ENCODE measurements around the gene OCIAD1.
"Not testable (repeated sequence)": the region's sequence is repeated elsewhere in the genome, so short reads cannot be mapped to it uniquely, and the experiment has no call there.

The OCIAD1 gene, protein sequence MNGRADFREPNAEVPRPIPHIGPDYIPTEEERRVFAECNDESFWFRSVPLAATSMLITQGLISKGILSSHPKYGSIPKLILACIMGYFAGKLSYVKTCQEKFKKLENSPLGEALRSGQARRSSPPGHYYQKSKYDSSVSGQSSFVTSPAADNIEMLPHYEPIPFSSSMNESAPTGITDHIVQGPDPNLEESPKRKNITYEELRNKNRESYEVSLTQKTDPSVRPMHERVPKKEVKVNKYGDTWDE

DNA sequence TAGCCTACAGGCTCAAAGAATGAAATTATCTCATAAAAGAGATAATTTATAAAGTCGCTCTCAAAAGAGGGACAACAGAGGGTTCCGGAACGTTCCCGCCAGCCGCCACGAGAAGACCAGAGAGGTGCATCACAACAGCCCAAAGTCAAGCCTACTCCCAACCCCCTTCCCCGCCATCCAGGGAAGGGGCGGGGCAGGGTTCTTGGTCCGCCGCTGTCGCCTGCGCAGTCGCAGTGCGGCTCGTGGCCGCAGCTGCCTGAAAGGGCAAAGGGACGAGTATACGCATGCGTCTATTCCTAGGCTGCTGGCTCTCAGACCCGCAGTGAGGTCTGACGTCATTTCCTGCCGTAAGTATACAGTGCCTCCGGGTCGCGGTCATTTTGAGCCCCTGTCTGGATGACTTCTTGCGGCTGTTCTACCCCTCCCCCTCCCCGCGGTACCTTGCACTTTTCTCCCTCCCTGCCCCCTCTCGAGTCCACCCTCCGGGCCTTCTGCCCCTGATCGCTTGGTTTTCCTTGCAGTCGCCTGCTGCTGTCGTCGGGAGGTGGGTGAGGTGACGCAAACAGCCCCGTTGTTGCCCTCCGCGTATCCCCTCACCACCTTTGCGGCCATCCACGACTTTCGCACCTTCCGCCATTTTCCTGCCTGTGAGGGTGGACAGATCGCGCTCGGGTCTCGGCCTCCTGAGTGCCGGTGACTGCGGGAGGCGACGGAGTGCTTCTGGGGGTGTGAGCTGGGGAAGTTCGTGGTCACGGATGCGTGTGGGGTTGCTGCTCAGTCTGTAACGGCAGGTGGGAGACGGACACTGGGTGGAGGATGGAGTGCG lies at the start of gene OCIAD1:
Gene OCIAD1, plus strand, starts transcription at position 383 of the 826 bp plus-strand sequence. CDS start 1,537 bp downstream, outside the sequence.
- DNase-seq (ENCODE audit: low read depth): peak; percentile 91

DNA sequence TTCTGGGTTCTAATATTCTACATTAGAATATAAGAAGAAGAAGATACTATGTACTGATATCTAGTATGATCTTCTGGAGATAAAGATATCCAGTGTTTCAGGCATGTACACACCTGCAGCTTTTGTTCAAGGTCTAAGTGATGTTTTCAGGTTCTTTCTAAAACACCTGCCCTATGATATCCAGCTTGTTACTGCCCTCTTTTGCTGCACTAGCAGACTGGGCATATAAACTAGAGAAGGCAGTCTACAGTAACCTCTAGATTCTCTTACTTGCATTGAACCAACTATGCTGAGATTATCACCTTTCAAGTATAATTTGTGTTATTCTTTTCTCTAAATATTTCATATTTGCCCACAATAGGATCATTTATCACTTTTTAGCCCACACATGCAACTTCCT lies 48.9 kb upstream of the OCIAD1 start:
- DNase-seq (ENCODE audit: low read depth): no peak

DNA sequence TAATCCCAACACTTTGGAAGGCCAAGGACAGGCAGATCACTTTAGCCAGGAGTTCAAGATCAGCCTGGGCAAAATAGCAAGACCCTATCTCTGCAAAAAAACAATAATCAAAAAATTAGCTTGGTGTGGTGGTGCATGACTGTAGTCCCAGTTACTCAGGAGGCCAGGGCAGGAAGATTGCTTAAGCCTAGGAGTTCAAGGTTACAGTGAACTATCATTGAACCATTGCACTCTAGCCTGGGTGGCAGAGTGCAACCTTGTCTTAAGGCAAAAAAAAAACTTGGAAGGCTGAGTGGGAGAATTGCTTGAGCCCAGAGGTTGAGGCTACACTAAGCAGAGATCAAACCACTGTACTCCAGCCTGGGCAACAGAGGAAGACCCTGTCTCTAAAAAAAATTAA lies 45.6 kb upstream of the OCIAD1 start:
- no peak for DNase-seq (ENCODE audit: low read depth)

DNA sequence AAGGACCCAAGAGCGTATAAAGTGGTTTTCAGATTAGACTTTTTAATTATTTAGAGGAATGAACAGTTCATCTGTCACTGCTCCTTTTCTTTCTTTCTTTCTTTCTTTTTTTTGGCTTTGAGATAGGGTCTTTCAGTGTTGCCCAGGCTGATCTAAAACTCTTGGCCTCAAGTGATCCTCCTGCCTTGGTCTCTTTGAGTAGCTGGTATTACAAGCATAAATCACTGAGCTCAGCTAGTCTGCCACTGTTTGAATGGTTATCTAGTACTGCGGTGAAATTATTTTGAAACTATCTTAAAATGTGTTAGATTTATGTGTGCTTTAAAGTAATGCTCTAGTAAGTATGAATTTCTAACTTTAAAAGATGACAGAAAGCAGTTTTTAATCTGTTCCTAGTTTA lies 44.3 kb upstream of the OCIAD1 start:
- no peak for DNase-seq (ENCODE audit: low read depth)

GRCh38 chr4:48787056-48787455 lies 43.8 kb upstream of the OCIAD1 start:
- no peak for DNase-seq (ENCODE audit: low read depth)

DNA sequence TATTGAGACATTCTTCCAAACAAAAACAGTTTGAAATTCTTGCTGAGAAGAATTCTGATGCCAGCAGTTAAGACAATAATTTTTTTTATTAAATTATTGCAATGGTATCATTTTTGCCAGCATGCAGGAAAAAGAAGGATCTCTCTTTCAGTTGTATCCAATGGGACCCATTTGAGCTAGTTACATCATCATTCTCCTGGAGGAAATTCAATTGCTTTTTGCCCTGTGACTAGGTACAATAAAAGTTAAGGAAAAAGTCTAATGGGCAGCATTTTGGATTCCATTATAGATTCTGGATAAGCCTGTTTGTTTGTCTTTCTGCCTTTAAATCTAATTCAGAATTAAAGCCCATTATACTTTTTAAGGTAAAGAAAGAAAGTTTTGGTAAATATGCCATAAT lies 40.3 kb upstream of the OCIAD1 start:
- DNase-seq (ENCODE audit: low read depth): no peak

- DNase-seq (ENCODE audit: low read depth): no peak
Observed at GRCh38 chr4:48791313-48791712, 39.6 kb upstream of the OCIAD1 start.

DNA sequence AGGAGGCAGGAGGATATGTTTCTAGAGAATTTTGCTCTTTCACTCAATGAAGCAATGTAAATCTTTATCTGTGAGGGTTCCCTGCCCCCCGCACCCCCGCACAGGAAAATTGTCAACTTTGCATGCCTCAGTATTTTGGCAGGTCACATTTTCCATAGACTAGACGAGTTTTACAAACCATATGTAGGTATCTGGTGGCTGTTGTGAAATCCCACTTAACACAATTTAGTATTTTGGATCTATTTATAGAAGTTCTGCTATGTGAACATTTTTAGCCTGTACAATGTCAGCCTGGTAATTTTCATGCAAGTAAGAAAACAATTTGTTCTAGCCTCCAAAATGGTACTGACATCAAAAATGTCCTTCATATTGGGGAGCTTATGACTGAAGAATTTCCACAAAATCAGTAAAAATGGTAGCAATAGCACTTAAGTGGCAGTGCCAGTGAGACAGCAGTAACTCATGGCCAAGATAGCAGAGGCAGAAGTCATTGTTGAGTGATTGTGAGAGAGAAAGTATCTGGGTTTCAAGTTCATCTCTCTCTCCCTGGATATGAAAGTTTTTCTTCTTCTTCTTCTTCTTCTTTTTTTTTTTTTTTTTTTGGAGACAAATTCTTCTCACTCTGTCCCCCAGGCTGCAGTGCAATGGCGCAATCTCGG lies 38.4 kb upstream of the OCIAD1 start:
- DNase-seq (ENCODE audit: low read depth): no peak

GRCh38 chr4:48795108-48795507 lies 35.8 kb upstream of the OCIAD1 start:
- no peak for DNase-seq (ENCODE audit: low read depth)

DNA sequence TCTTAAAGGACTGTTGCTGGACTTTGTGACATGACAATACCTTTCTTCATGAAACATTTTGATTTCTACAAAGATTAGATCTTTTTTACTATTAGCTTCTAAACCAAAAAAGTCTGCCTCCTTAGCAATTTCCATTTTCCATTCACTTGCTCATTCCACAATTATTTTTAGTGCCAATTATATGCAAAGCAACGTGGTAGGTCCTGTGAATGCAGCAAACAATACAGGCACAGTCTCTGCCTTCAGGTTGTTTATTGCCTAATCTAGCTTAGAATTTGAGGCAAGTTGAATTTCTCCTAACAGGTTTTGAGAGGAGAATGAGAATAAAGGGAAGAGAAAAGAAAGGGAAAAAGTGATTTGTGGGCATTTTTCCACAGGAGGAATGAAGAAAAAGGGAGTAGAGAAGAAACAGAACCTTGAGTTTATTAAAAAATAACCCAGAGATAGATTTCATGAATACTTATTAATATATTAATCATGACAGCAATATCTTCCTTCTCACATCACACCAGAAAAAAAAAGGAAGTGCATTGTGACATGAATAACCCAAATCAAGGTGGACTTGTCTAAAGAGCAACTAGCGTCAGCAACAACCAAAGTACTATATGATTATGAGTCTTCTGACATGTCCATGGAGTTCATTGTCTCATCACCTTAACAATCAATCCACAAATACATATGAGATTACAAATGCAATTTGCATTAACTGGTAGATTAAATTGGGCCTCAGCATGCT lies 34.5 kb upstream of the OCIAD1 start:
- no peak for DNase-seq (ENCODE audit: low read depth)

- no peak for DNase-seq (ENCODE audit: low read depth)
Observed at GRCh38 chr4:48796927-48797679, 33.8 kb upstream of the OCIAD1 start.

GRCh38 chr4:48798117-48798516 lies 32.8 kb upstream of the OCIAD1 start:
- no peak for DNase-seq (ENCODE audit: low read depth)

DNA sequence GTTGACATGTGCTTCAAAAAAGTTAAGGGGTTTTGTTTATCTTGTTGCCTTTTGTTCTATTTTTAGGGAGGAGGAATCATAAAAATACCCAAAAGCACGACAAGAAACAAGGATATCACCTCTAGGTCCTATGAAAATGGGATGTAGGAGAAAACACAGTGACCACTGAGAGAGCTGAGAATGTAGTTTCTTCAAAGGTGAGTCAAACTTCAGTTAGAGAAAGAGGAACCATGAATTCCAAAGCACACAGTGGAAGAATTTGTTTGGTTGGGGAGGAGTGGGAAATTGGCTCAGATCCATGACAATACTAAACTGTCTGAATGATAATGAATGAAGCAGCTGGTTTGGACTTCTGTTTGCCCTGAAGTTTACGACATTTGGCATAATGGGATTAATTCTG lies 31.7 kb upstream of the OCIAD1 start:
- DNase-seq (ENCODE audit: low read depth): no peak

- DNase-seq (ENCODE audit: low read depth): not testable (repeated sequence)
Observed at GRCh38 chr4:48800155-48800554, 30.7 kb upstream of the OCIAD1 start.

- DNase-seq (ENCODE audit: low read depth): no peak
Observed at GRCh38 chr4:48801016-48801715, 29.7 kb upstream of the OCIAD1 start.

DNA sequence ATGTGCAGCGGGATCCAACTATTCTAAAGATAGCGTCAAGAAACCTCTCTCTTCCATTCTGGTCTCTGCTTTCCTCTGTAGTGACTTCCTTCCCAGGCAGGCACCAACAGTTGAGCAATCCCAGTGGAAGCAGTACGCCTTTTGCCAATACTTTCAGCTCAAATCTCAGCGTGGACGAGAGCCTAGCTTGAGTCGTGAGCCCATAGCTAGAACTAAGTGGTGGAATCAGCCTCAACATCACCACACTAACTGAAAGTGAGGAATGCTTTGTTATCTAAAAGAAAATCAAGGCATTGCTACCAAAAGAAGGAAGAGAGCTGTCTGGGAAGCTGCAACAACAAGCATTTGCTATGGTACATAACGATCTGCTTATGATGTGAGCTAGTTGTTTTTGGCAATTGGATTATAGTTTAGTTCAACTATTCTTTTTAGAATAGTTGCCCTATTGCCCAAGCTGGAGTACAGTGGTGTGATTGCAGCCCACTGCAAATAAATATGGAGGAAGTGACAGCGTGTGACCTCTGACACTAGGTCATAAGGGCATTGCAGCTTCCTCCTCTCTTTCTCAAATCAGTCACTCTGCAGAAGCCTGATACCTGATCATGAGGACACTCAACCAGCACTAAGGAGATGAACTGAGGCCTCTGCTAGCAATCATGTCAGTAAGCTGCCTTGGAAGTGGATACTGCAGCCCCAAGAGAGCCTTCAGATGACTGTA lies 26.1 kb upstream of the OCIAD1 start:
- no peak for DNase-seq (ENCODE audit: low read depth)

- no peak for DNase-seq (ENCODE audit: low read depth)
Observed at GRCh38 chr4:48812866-48813265, 18.0 kb upstream of the OCIAD1 start.

- DNase-seq (ENCODE audit: low read depth): no peak
Observed at GRCh38 chr4:48813964-48814363, 16.9 kb upstream of the OCIAD1 start.

DNA sequence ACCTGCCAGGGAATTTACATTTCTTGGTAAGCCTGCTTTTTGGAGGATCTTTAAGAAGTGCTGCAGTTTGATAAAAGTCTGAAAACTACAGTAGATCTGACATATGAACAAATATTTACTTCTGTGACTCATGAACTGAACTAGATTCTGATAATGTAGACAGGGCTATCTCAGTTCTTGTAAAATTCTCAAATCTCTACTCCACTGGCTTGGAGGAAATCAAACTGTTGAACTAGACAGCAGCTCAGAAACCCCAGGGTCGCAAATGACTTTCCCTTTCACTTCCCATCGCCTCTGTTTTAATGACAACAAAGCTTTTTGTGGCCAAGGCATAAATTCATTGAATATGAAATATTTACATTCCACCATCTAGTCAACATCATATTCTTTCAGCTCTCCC lies 15.4 kb upstream of the OCIAD1 start:
- no peak for DNase-seq (ENCODE audit: low read depth)

DNA sequence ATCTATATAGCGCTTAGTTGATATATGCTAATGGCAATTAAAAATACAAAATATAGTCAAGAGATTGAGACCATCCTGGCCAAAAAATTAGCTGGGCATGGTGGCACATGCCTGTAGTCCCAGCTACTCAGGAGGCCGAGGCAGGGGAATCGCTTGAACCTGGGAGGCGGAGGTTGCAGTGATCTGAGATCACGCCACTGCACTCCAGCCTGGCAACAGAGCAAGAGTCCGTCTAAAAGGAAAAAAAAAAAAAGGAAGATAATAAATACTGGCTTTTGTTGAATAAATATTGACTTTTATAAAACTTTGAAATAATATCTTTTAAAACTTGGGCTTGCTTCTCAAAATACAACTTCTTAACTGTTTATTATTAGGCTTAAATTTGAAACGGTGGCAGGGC lies 14.6 kb upstream of the OCIAD1 start:
- DNase-seq (ENCODE audit: low read depth): not testable (repeated sequence)

Measured in activated gamma-delta T cell treated with anti-CD3 and anti-CD28 coated beads, Interleukin-2, amount 50 U/mL, for 16 hours (primary cell).